SH-SY5Y (cell line): ENCODE measurements around the gene CDH1.

Experiments used
- GATA2 ChIP-seq: IDR thresholded peaks from 2 replicates; pipeline ENCODE4 v1.6.1; 2011; ENCODE audit warnings: mild to moderate bottlenecking, low read depth, low read length
- GATA3 ChIP-seq: IDR thresholded peaks from 2 replicates; pipeline ENCODE4 v1.6.1; 2011; ENCODE audit warnings: low read depth, mild to moderate bottlenecking, low read length, moderate library complexity

DNA sequence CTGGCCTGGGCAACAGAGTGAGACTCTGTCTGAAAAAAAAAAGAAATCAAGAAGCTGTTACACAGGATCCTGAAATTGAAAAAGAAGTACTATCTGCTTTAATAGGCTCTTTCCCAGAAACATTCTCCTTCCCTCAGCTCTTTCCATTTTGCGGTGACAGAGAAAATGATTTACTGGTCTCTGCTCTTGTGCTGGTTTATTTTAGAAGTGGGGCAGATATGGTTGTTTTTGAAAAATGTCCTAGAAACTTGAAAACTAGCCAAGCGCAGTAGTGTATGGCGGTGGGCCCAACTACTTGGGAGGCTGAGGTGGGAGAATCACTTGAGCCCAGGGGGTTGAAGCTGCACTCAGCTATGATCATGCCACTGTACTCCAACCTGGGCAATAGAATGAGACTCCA, 77.4 kb downstream of the CDH1 start:
- TF ChIP-seq GATA2: no peak
- no peak for TF ChIP-seq GATA3
